Retinal pigment epithelial cell (primary cell): Measurements from ENCODE around the gene ADRA1B.

Experiments used
- DNase-seq: peaks from one replicate; pipeline ENCODE4 v3.0.0-alpha.2; 2010; ENCODE audit warnings: low read depth
- H3K4me3 ChIP-seq: 2 replicates; pipeline ENCODE4 v1.5.1; 2011; ENCODE audit warnings: mild to moderate bottlenecking, low read length, control low read depth, moderate library complexity
- TF ChIP-seq, protein P1 (sequence below): conservative IDR thresholded peaks from 2 replicates; pipeline ENCODE4 v1.5.1; 2011; ENCODE audit warnings: low read depth, low read length, control low read depth, inconsistent platforms

ADRA1B gene

DNA sequence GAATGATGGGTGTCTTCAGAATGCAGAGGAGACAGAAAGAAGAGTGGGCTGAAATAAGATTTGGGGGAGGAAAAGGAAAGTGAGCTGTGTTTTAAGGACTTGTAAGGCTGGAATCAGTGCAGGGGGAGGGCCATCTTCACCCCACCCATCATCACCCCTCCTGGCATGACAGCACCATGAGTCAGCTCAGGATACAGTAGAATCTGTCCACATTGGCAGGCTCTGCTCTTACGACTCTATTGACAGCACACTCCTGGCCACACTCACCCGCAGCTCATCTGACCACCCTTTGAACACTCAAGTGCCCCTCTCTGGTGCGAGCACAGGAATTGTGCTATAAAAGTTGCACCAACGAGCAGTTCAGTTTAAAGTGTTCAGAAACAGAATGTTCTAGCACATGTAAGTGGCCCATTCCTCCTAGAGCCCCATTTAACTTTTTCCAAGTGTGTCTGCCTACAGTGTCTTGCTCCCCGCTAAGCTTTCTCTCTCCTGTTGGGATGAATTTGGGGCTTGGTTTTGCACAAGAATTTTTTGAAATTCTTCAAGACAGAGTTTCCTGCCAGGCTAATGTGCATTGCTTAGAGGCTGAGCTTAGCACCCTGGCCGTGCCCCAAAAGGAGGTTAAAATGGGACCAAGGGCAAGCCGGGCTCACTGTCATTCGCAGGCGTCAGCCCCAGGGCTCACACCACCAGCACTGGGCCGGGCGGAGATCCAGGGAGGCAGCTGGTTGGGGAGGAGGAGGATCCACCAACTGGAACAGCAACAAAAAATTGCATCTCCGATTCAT, 12.0 kb downstream of the ADRA1B start:
- TF ChIP-seq, protein P1, sequence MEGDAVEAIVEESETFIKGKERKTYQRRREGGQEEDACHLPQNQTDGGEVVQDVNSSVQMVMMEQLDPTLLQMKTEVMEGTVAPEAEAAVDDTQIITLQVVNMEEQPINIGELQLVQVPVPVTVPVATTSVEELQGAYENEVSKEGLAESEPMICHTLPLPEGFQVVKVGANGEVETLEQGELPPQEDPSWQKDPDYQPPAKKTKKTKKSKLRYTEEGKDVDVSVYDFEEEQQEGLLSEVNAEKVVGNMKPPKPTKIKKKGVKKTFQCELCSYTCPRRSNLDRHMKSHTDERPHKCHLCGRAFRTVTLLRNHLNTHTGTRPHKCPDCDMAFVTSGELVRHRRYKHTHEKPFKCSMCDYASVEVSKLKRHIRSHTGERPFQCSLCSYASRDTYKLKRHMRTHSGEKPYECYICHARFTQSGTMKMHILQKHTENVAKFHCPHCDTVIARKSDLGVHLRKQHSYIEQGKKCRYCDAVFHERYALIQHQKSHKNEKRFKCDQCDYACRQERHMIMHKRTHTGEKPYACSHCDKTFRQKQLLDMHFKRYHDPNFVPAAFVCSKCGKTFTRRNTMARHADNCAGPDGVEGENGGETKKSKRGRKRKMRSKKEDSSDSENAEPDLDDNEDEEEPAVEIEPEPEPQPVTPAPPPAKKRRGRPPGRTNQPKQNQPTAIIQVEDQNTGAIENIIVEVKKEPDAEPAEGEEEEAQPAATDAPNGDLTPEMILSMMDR: no peak
- DNase-seq: no peak
- H3K4me3 ChIP-seq: no peak overlapping the region

DNA sequence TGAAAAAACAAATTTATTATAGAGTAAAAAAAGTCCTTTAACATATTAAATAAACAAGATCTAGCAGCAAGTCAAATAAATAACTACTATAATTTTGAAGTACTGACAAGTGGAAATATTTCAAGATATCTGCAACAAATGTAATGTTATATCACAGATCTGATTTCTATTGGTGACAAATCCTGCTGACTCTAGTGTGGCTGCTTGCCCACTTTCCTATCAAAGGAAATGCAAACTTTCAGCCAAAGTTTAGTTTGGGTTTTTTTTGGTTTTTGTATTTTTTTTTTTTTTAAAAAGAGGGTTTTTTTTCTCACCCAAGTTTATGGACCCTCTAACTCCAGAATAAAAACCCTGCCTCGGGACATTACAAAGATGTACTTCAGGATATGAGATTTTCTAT, 12.9 kb downstream of the ADRA1B start:
- H3K4me3 ChIP-seq: no peak overlapping the region
- TF ChIP-seq, protein P1: no peak
- DNase-seq: no peak

DNA sequence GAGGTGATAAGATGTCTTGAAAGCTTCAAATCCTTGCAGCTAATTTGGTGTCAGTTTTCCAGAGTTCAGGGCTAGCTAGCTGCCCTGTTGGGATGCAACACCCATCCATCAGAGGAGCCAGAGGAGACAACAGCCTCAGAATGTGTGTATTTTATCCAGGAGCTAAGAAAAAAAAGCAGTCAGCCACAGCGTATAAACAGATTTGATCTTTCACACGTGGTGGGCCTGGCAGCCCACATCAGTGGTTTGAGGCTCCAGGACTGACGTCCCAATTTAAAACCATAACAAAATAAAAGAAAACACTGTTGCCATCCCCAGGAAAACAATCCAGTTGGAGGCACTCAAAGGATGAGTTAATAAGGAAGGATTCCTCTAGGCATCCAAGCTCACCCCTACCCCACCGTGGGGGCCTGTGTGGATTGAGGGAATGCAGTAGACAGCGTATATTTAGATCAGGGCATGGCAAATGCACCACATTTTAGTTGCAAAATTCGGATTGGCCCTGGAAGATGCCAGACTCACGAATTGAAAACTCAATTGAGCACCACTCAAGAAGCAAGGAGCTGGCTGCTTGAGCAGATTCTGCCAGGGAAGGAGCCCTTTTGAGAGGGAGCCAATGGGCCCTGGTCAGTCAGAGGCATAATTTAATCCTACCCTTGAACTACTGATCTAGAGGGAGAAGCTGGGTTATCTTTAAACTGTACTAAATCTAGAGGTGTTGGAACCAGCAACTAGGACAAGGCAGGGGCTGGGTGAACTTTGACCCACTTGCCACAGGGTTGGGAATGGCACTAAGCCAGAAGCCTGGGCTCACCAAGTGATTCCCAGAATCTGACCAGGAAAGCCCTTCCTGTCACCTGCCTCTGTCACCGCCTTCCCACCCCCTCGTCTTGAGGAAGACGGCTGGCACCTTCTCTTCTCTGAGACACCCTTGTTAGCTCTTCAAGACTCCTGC, 17.5 kb downstream of the ADRA1B start:
- TF ChIP-seq, protein P1: no peak
- no peak overlapping the region for H3K4me3 ChIP-seq
- DNase-seq: no peak

DNA sequence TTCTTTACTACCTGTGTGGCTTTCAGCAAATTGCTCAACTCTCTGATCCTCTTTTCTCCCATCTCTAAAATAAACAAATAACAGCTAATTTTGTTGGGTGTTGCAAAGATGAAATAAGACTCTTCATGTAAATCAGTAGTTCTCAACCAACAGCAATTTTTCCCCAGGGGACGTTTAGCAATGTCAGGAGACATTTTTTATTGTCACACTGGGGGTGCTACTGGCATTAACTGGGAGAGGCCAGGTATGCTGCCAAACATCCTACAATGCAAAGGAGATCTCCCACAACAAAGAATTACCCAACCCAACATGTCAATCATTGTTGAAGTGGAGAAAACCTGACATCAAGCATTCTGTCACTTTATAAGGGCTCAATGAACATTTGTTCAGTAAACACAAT, 19.7 kb downstream of the ADRA1B start:
- TF ChIP-seq, protein P1: no peak
- no peak for DNase-seq
- no peak overlapping the region for H3K4me3 ChIP-seq

DNA sequence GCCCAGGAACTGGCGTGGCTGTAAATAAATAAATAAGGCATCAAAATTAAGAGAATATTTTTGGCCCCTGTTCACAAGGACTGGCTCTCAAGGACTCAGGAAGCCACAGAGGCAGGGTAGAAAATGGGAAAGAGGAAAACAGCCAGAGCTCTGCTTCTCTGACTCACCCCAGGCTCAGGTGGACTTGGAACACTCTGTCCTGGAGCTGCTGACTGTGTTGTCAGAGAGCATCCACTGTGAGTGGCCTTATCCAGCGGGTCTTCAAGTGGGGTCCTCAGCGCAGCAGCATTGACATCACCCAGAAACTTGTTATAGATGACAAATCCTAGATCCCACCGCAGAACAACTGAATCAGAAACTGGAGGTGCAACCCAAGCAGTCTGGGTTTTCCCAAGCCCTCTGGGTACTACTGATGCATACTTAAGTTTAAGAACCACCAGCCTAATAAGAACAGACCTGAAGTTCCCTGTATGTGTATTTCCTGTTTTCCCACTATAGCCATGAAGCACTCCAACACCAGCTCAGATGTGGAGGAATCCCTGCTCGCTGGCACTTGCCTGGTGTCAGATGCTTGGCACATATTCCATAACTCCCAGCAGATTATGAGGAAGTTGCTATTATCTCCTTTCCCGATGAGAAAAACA, 20.5 kb downstream of the ADRA1B start:
- DNase-seq: no peak
- H3K4me3 ChIP-seq: no peak overlapping the region

DNA sequence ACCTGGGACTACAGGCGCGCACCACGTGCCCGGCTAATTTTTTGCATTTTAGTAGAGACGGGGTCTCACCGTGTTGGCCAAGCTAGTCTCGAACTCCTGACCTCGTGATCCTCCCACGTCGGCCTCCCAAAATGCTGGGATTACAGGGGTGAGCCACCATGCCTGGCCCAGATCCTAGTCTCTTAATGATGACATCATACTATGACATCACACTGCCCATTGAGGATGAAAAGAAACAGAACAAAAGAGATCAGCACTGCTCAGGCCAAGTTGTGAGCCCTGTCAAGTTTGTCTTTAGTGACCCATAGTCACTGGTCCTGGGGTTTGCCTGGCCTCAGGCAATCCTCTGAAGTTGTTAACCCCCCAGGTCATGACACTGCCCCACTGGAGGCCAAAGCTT, 21.3 kb downstream of the ADRA1B start:
- DNase-seq: no peak
- no peak overlapping the region for H3K4me3 ChIP-seq
- TF ChIP-seq, protein P1: no peak

More for the DNA sequence above, 20.5 kb downstream of the ADRA1B start:
- TF ChIP-seq, protein P1: no peak
